Body of pancreas (tissue), 4 donors: Measurements from ENCODE around the gene GPR137B. TPM values are rescaled to one million over a fixed set of nuclear protein-coding genes. Genes with fewer than 3 reads are reported as not detected.

Experiments used
- ATAC-seq: fragments of 150-250 bp; one replicate; pipeline ENCODE4 v1.9.1; 2016
- DNase-seq, 4 donors: peaks; one replicate each; pipeline ENCODE4 v3.0.0-alpha.2; 2019
- H3K27ac ChIP-seq, 4 donors: fragments of 200-600 bp; sonication (generic); 1 replicate in 3 of 4; 2 replicates in 1 of 4; pipeline versions ENCODE4 v1.5.1 to v1.6.1; 2016 to 2019; ENCODE audit warnings: mild to moderate bottlenecking in 1 of 4, mixed read lengths in 1 of 4, moderate library complexity in 1 of 4
- H3K27me3 ChIP-seq, 2 donors: fragments of 200-600 bp; sonication (generic); one replicate each; pipeline ENCODE4 v1.6.0; 2016; ENCODE audit warnings: mild to moderate bottlenecking in 1 of 2
- H3K36me3 ChIP-seq, 2 donors: fragments of 200-600 bp; sonication (generic); replicated peaks in 1 of 2; 2 replicates each; pipeline ENCODE4 v1.5.1; 2016; ENCODE audit warnings: low read depth in 2 of 2; ENCODE audit not compliant: insufficient read depth in 1 of 2
- H3K4me1 ChIP-seq: fragments of 200-600 bp; sonication (generic); one replicate; pipeline ENCODE4 v1.6.0; 2016
- H3K4me3 ChIP-seq, 2 donors: fragments of 200-600 bp; sonication (generic); 1 replicate in 1 of 2; 2 replicates in 1 of 2; pipeline ENCODE4 v1.5.1; 2016 to 2019
- H3K9me3 ChIP-seq, 3 donors: fragments of 200-600 bp; sonication (generic); 1 replicate in 2 of 3; 2 replicates in 1 of 3; pipeline ENCODE4 v1.5.1; 2016
- POLR2A ChIP-seq, 3 donors: fragments of 450-650 bp; IDR thresholded peaks; one replicate each; pipeline ENCODE4 v1.6.1; 2016; ENCODE audit warnings: antibody characterized with exemption in 3 of 3, mild to moderate bottlenecking in 2 of 3
- WGBS, 2 donors: methylation state at CpG; one replicate each; pipeline ENCODE4 v1.1.5; 2017; 5-methylcytosine and 5-hydroxymethylcytosine counted together
- intact Hi-C: fragments of 100-400 bp; cut with DNase I; formaldehyde crosslinking; loops from one replicate; pipeline ENCODE4 v1.15.1; 2023
- total RNA-seq, 2 donors: library from RNA; depleted of rRNA; stranded (reverse); fragments of >200 nt; gene quantifications; one replicate each; pipeline ENCODE4 v1.1.0, GENCODE V29; 2016
- TF ChIP-seq, protein P1 (sequence below), 7 experiments: fragments of 450-650 bp in 4 of 7; fragments of 200-600 bp in 3 of 7; sonication (generic) in 3 of 7; IDR thresholded peaks; one replicate each; pipeline ENCODE4 v1.5.1; 2016 to 2019; ENCODE audit warnings: antibody characterized with exemption in 7 of 7

Gene GPR137B
- total RNA-seq, 2 donors from 2014 or later = 3.3 to 3.9 TPM

DNA sequence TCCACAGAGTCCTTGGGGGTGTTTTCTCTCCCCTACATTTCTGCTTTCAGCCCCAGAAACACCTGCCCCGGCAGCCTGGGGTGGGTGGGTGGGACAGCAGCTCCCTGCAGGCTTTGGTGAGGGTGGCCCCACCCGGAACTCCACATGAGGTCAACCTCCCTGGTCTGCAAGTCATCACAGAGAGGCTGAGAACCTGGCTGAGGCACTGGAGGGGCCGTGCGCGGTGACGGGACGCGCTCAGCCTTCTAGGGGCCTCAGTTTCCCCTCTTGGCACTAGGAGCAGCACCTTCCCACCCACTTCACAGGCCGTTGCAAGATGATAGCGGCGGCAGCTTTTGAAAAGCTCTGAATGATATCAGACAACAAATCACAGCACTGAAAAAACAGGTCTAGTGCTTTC lies 39.7 kb upstream of the GPR137B start:
- Histone ChIP-seq H3K9me3 (no peaks in the 10 kb centered on the region), H3K36me3 (no peaks in the 10 kb centered on the region), H3K27ac (no peak overlapping the region), H3K27me3 (no peaks in the 10 kb centered on the region), H3K4me3 (no peak overlapping the region), H3K4me1 (no peaks in the 10 kb centered on the region)
- ATAC-seq (no peak), DNase-seq (no peak)
- intact Hi-C loops = loop anchor here (10.0 kb wide), 1 partner anchor 432 kb away; no protein-coding TSS in a partner anchor
- WGBS, 2 donors = 20 to 60% methylated on average over 1 to 11 of the region's 11 CpGs
- TF ChIP-seq, protein P1, sequence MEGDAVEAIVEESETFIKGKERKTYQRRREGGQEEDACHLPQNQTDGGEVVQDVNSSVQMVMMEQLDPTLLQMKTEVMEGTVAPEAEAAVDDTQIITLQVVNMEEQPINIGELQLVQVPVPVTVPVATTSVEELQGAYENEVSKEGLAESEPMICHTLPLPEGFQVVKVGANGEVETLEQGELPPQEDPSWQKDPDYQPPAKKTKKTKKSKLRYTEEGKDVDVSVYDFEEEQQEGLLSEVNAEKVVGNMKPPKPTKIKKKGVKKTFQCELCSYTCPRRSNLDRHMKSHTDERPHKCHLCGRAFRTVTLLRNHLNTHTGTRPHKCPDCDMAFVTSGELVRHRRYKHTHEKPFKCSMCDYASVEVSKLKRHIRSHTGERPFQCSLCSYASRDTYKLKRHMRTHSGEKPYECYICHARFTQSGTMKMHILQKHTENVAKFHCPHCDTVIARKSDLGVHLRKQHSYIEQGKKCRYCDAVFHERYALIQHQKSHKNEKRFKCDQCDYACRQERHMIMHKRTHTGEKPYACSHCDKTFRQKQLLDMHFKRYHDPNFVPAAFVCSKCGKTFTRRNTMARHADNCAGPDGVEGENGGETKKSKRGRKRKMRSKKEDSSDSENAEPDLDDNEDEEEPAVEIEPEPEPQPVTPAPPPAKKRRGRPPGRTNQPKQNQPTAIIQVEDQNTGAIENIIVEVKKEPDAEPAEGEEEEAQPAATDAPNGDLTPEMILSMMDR (IDR thresholded peaks at IDR 0.05) = no peak
- no peak for TF ChIP-seq POLR2A (IDR thresholded peaks at IDR 0.05)

DNA sequence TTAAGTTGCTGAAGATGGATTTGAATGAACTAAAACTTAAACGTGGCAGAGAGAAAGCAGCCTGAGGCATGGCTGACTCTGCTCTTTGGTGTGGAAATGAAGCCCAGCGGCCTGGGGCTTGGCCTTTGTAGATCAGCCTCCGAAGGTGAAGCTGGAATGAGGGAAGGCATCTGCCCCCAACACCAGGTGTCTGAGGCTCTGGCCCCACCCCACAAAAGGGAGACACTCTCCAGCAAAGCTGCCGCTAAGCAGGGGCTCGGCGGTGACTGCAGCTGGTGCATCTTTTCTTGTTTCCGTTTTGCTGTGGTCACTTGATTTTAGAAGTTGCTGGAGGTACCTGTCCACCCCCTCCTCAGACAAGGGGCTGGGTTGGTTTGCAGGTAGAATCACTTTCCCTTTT lies 39.3 kb upstream of the GPR137B start:
- WGBS, 2 donors = 12 to 18% methylated on average over 6 to 7 of the region's 7 CpGs
- intact Hi-C loops = loop anchor here (10.0 kb wide), 1 partner anchor 432 kb away; no protein-coding TSS in a partner anchor
- Histone ChIP-seq H3K36me3 (no peaks in the 10 kb centered on the region), H3K4me1 (no peaks in the 10 kb centered on the region), H3K4me3 (no peak overlapping the region), H3K27me3 (no peaks in the 10 kb centered on the region), H3K27ac (no peak overlapping the region), H3K9me3 (no peaks in the 10 kb centered on the region)
- DNase-seq (no peak), ATAC-seq (no peak)
- TF ChIP-seq, protein P1 (IDR thresholded peaks at IDR 0.05) = no peak
- TF ChIP-seq POLR2A (IDR thresholded peaks at IDR 0.05) = no peak

DNA sequence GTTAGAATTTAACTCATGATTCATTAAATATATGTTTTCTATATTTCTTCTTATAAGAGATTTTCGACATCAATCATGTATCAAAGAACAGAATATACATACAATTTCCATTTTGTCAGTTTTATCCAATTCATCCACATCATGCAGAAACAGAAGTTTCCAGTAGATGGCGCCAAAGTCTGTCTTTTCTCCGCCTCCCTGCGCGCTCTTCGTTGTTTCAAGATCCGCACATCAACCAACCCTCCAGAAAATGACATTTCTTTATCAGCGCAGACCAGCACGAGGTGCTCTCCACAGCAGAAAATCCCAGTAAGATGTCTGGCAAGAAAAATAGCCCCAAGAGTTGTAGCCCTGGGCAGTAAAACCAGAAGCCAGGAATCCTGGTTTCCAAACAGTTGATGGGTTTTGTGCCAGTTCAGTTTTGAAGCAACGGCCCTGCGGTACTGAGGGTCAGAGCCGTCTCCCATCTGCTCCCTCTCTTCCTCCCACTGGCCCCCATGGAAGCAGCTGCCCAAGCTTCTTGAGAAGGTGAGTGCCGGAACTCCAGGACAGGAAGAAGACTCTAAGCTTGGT lies 38.6 kb upstream of the GPR137B start:
- ATAC-seq = peak; percentile 68

DNA sequence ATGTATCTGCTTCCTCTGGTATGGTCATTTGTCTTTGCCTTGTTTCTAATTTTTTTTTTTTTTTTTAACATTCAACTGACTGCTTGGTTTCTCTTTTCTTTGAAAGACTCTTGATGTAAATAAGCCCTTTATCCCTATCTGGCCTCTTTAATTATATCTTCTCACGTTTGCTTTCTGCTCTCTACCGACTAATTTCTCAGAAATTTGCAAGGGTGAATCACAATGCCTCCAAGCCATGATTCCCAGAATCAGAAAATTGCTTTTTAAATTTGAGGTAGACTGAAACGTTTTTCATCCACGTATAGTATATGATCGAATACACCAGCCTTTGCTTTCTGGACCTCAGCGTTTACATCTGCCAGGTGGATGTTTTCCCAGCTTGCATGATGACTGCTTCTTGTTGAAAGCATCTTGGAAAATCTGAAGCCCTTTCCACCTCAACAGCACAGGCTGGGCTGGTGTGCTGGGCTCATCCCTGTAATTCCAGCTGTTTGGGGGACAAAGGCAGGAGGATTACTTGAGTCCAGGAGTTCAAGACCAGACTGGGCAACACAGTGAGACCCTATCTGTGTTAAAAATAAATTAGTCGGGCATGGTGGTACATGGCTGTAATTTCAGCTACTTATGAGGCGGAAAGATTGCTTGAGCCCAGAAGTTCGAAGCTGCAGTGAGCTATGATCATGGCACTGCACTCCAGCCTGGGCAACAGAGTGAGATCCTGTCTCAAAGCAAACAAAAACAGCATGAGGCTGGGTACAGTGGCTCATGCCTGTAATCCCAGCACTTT lies 35.0 kb upstream of the GPR137B start:
- intact Hi-C loops = loop anchor here (10.0 kb wide), 1 partner anchor 427 kb away; no protein-coding TSS in a partner anchor
- TF ChIP-seq POLR2A (IDR thresholded peaks at IDR 0.05) = no peak
- TF ChIP-seq, protein P1 (IDR thresholded peaks at IDR 0.05) = no peak
- no peak overlapping the region for H3K4me3 ChIP-seq
- no peaks in the 10 kb centered on the region for H3K27me3 ChIP-seq
- H3K9me3 ChIP-seq = no peaks in the 10 kb centered on the region
- no peaks in the 10 kb centered on the region for H3K4me1 ChIP-seq
- H3K36me3 ChIP-seq = no peaks in the 10 kb centered on the region
- no peak overlapping the region for H3K27ac ChIP-seq
- WGBS, 2 donors = 41 to 42% methylated on average over 9 of the region's 9 CpGs
- no peak for ATAC-seq
- DNase-seq = no peak

More for the DNA sequence above, 38.6 kb upstream of the GPR137B start:
- Histone ChIP-seq H3K4me1 (no peaks in the 10 kb centered on the region), H3K36me3 (no peaks in the 10 kb centered on the region), H3K9me3 (no peaks in the 10 kb centered on the region), H3K27me3 (no peaks in the 10 kb centered on the region), H3K4me3 (no peak overlapping the region), H3K27ac (no peak overlapping the region)
- TF ChIP-seq, protein P1 (IDR thresholded peaks at IDR 0.05) = peak; percentile 65 to 91 (median 83)
- no peak for TF ChIP-seq POLR2A (IDR thresholded peaks at IDR 0.05)
- DNase-seq = peak; percentile 55 to 65 (median 58)
- 10 to 15% methylated on average over 12 to 13 of the region's 13 CpGs for WGBS, 2 donors
- intact Hi-C loops = loop anchor here (10.0 kb wide), 1 partner anchor 431 kb away; no protein-coding TSS in a partner anchor
